ENCODE measurements around the gene PPFIA4. TPM values are rescaled to one million over a fixed set of nuclear protein-coding genes. Genes with fewer than 3 reads are reported as not detected.
"Not testable (repeated sequence)": the region's sequence is repeated elsewhere in the genome, so short reads cannot be mapped to it uniquely, and the experiment has no call there.

The PPFIA4 gene
- 5.0 and 5.6 TPM in 2 replicates for total RNA-seq

DNA sequence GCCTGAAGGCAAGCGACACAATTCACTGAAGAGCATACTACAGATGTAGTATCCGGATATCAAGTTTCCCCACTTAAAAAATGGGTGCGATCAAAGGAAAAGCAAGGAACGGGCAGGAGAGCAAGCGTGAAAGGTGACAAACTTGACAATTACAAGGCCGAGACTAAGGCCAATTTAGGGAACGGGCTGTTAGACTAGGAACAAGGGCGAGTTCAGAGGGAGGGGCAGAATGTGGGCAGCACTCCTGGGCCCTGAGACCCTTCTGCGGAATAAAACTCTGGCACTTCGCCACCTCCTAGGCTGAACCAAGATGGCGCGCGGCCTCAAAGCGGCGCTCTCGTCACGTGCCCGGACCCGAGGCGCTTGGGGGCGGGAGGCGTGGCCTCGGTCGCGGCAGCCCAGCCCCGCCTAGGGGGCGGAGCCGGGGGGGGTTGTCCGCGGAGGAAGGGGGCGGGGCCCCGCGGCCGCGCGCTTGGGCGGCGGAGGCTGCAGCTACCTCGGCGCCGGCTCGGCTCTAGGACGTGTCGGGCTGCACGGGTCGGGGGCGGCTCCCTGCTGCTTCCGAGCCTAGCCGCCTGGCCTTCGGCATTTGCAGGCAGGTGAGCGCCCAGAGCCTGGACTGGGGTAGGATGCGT lies at the start of gene PPFIA4:
Gene PPFIA4 (plus strand): TSS at position 461 of the 635 bp plus-strand sequence. CDS start 12,518 bp downstream, outside the sequence.
- intact Hi-C loops (cut with micrococcal nuclease), result loop anchor here (1.0 to 10.0 kb wide), 5 partner anchors 19 to 299 kb away; partner anchors contain the start of genes ADIPOR1, CYB5R1, RABIF and TMEM183A

DNA sequence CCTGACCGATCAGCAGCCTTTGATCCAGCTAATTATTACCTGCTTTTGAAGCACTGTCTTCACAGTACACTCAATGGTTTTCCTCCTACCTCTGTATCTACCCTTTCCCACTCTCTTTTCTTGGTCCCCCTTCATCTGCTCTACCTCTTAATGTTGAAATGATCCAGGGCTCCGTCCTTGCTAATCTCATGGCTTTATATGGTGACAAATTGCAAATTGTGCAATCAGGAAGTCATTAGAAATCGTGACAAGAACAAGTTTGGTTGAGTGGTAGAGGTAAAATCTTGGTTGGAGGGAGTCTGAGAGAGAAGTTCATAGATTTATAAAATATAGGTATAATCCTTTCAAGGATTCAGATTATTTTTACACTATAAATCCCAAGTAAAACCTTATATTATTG lies 49.7 kb upstream of the PPFIA4 start:
- intact Hi-C loops (cut with micrococcal nuclease), result no loop called here

DNA sequence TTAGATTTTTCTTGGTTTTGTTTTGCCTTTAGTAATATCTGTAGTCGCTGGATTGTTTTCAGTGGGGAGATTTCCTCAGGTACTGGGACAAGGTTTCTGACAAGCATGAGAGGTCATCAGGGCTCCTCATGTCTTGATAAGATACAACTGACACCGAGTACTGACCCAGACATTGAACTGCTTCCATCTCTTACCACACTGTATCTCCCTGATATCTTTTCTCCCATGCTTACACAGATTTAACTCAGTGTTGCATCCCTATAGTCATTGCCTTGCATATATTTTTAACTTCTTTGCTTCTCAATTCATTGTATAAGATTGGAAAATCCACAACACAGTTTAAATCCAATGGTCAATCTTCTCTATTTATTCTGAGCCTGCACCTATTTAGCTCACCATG lies 46.8 kb upstream of the PPFIA4 start:
- intact Hi-C loops (cut with micrococcal nuclease), result no loop called here

DNA sequence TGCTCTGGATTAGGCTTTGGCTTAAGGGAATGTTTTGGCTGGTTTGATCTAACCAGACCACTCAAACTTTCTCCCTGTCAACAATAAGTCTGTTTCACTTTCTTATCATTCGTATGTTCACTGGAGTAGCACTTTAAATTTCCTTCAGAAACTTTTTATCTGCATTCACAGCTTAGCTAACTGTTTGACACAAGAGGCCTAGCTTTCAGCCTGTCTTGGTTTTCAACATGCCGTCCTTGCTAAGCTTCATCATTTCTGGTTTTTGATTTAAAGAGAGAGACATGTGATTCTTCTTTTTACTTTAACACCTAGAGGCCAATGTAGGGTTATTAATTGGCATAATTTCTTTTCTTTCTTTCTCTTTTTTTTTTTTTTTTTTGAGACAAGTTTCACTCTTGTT lies 44.4 kb upstream of the PPFIA4 start:
- intact Hi-C loops (cut with micrococcal nuclease), result no loop called here

DNA sequence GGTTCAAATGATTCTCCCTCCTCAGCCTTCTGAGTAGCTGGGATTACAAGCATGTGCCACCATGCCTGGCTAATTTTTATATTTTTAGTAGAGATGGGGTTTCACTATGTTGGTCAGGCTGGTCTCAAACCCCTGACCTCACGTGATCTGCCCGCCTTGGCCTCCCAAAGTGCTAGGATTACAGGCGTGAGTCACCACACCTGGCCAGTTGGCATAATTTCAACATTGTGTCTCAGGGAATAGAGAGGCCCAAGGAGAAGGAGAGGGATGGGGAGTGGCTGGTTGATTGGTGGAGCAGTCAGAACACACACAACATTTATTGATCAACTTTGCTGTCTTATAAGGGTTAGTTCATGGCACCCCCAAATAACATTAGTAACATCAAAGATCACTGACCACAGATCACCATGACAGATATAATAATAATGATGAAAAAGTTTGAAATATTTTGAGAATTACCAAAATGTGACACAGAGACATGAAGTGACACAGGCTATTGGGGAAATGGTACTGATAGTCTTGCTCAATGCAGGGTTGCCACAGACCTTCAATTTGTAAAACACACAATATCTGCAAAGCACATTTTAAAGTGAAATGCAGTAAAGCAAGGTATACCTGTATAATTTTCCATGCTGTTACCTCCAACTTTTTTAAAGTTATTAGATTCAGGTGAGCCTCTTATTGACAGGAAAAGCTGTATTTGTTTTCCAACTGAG lies 43.4 kb upstream of the PPFIA4 start:
- intact Hi-C loops (cut with micrococcal nuclease), result no loop called here

DNA sequence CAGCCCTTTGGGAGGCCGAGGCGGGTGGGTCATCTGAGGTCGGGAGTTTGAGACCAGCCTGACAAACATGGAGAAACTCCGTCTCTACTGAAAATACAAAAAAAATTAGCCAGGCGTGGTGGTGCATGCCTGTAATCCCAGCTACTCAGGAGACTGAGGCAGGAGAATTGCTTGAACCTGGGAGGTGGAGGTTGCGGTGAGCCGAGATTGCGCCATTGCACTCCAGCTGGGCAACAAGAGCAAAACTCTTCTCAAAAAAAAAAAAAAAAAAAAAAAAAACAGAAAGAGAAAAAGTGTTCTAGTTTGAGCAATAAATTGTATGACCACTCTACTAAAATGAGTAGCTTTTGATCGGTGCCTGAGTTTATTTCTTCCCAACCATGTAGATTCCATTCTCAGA lies 40.2 kb upstream of the PPFIA4 start:
- intact Hi-C loops (cut with micrococcal nuclease), result not testable (repeated sequence)

DNA sequence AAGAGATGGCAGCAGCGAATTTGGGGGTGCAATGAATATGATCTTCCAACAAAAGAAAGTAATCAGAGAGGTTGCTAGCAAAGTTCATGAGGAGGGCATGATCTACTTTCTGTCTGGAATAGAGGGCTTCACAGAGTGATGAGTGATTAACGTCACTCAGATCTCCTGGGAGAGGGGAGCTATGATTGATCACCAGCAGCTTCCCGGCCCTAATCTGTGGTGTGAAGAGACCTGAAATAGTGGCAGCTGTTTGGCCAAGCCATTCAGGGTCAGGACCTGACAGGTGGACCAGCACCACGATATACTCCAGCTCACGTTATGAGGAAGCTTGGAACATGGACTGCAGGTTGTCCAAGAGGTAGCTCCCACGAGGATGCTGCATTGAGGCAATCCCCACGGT lies 39.0 kb upstream of the PPFIA4 start:
- intact Hi-C loops (cut with micrococcal nuclease), result no loop called here

DNA sequence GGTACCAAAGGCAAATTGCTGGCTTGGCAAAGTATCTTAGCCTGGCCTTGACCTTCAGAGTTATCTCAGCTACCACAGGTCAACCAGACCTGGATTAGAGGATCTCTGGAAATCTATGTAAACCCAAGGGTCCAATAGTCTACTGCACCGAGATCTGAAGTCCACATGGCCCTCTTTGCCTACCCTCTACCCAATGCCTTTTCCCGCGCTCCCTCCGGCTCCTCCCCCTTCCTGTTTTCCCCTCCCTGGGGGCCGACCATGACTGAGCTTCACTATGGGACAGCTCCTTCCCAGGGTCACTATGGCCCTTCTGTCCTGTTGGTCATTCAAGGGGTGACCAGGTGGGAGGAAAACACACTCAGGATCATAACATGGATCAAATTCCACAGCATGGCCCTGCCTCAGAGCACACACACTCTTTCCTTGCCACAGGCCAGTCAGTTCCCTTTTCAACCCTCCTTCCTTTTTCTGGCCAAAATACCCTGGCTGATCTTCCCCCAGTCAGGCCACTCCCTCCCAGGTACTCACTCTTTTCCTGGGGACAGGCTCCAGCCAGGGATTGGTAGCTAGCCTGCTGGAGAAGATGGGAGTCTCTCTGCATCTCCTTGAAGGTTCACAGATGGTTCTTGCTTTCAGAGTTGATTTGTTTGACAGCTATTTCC lies 38.2 kb upstream of the PPFIA4 start:
- intact Hi-C loops (cut with micrococcal nuclease), result no loop called here

DNA sequence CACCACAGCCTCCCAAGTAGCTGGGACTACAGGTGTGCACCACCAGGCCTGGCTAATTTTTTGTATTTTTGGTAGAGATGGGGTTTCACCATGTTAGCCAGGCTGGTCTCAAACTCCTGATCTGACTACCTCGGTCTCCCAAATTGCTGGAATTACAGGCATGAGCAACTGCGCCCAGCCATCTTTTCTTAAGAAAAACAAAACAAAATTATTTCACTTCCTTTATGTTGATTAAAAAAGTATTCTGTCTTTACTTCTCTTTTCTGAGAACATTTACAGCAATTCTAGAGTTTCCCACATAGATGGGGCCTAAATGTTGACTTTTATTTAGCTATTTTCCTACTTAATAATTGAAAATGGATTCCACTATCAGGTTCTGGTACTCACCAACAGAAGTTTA lies 36.4 kb upstream of the PPFIA4 start:
- intact Hi-C loops (cut with micrococcal nuclease), result no loop called here

DNA sequence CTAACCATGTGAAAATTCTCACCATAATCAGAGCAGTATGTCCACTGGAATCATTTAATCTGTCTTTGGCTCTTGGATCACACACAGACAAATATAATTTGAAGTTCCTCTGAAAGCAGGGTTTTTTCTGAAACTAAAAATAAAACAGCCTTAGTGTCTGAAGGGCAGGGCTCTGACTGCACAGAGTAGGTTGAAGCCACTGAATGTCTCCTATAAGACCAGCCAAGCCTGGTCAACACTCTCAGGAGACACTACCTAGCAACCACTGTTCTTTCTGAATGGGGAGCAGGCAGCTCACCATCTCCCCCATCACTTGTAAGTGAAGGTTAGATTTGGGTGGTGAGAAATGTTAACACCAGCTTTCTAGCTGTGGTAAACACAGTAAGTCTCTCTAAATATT lies 35.2 kb upstream of the PPFIA4 start:
- intact Hi-C loops (cut with micrococcal nuclease), result no loop called here

DNA sequence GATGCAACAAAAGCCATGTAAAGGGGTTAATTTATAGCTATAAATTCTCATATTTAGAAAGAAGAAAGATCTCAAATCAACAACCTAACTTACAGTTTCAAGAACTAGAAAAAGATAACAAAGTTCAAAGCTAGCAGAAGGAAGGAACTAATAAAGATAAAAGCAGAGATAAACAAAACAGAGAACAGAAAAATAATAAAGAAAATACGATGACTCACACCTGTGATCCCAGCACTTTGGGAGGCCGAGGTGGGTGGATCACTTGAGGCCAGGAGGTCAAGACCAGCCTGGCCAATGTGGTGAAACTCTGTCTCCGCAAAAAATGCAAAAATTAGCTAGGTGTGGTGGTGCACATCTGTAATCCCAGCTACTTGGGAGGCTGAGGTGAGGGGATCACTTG lies 31.5 kb upstream of the PPFIA4 start:
- intact Hi-C loops (cut with micrococcal nuclease), result no loop called here

DNA sequence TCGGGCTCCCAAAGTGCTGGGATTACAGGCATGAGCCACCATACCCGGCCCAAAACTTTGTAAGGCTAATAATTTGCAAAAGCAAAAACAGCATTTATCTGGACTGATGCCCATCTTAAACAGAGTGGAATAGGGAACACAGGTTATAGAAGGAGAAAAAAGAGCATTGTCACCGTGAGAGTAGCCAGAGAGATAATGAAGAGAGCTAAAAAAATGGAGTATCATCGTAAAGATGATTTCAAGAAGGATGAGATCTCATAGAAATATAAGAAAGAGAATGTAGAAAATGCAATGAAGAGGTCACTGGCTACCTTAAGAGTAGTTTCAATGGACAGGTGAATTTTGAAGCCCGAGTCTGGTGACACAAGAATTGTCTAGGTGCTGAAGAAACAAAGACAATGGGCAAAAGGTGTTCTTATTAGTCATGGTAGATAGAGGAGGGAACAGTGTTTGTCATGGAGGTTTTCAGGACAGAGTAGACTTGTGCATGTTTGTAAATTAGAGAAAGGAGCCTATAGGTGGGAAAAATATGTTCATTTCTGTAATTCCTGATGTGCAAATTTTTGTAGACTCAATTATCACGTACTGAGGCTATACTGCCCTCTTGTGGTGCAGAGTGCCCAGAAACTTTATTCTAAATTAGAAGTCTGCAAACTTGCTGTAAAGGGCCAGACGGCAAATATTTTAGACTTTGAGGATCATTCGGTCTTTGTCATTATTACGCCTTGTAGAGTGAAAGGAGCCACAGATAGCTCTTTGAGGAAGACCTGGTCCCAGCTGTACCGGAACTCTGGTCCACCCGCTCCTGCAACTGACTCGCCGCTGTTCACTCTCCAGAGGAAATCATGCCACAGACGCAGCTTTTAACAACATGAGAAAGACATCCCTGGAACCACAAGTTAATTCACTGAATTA lies 27.2 kb upstream of the PPFIA4 start:
- intact Hi-C loops (cut with micrococcal nuclease), result loop anchor here (1.0 to 2.0 kb wide), 4 partner anchors 30 to 248 kb away; partner anchors contain the start of gene RABIF

DNA sequence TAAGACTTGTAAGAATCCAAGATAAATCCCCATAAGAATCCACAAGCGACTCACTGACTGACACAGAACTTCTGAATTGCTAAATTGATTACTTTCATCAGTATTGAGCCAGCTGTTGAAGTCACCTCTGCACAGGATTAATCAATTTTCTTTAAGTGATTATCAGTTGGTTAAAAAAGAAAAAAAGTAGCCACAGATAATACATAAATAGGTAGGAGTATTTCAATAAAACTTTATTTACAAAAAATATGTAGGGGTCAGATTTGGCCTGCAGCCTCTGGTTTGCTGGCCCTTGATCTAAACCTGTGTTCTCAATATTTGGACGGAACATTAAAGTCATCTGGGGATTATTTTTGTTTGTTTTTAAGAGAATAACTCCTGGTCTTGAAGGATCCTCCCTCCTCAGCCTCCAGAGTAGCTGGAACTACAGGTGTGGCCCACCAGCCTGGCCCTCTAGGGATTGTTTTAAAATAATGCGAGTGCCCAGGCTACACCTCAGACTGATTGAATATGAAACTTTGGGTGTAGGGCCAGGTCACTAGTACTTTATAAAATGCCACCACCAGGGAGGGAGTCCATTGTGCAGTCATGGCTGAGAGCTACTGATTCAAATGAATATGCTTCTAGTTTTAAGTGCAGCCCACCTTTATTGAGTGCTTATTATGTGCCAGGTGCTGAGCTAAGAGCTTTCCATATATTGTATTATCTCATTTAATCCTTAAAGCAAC lies 25.9 kb upstream of the PPFIA4 start:
- intact Hi-C loops (cut with micrococcal nuclease), result loop anchor here (10.0 kb wide), 1 partner anchor 836 kb away; the partner anchor contains the start of gene PTPN7

DNA sequence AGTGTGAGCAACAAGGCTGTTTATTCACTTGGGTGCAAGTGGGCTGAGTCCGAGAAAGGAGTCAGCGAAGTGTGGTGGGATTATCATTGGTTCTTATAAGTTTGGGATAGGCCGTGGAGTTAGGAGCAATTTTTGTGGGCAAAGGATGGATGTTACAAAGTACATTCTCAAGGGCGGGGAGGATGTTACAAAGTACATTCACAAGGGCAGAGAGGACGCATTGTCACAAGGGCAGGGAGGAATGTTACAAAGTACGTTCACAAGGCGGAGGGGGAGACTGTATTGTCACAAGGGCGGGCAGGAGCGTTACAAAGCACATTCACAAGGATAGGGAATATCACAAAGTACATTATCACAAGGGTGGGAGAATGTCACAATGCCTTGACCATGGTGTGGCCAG lies 24.3 kb upstream of the PPFIA4 start:
- intact Hi-C loops (cut with micrococcal nuclease), result loop anchor here (10.0 kb wide), 1 partner anchor 837 kb away; the partner anchor contains the start of gene PTPN7

DNA sequence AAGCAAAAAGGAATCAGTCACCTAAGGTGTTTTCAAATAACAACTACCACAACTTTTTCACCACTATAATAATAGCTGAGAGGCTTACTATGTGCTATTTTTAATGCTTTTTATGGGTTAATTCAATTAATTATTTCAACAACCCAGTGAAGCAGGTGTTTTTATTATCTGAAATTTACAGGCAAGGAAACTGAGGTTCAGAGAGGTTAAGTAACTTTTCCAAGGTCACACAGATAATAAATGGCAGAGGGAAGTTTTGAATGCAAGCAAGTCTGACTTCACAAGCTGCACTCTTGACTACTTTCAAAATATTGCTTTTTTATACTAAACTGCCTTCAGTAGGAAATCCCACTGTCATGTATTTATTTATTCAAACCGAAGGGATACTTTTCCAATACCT lies 23.3 kb upstream of the PPFIA4 start:
- intact Hi-C loops (cut with micrococcal nuclease), result loop anchor here (10.0 kb wide), 1 partner anchor 838 kb away; the partner anchor contains the start of gene PTPN7

DNA sequence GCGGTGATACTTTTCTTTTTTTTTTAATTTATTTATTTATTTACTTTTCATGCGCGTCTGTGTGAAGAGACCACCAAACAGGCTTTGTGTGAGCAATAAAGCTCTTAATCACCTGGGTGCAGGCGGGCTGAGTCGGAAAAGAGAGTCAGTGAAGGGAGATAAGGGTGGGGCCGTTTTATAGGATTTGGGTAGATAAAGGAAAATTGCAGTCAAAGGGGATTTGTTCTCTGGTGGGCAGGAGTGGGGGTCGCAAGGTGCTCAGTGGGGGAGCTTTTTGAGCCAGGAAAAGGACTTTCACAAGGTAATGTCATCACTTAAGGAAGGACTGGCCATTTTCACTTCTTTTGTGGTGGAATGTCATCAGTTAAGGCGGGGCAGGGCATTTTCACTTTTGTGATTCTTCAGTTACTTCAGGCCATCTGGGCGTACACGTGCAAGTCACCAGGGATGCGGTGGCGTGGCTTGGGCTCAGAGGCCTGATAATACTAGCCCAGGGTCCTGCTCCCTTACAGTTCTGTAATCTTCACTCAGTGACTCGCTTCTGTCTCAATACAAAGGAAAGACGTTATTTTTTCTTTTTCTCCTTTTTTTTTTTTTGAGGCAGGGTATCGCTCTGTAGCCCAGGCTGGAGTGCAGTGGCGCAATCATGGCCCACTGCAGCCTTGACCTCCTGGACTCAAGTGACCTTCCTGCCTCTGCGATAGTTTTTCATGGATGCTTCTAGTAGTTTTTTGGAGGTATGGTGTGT lies 20.7 kb upstream of the PPFIA4 start:
- intact Hi-C loops (cut with micrococcal nuclease), result loop anchor here (2.0 to 10.0 kb wide), 4 partner anchors 47 to 841 kb away; partner anchors contain the start of genes ADIPOR1, PCAT6, PPP1R12B and PTPN7

DNA sequence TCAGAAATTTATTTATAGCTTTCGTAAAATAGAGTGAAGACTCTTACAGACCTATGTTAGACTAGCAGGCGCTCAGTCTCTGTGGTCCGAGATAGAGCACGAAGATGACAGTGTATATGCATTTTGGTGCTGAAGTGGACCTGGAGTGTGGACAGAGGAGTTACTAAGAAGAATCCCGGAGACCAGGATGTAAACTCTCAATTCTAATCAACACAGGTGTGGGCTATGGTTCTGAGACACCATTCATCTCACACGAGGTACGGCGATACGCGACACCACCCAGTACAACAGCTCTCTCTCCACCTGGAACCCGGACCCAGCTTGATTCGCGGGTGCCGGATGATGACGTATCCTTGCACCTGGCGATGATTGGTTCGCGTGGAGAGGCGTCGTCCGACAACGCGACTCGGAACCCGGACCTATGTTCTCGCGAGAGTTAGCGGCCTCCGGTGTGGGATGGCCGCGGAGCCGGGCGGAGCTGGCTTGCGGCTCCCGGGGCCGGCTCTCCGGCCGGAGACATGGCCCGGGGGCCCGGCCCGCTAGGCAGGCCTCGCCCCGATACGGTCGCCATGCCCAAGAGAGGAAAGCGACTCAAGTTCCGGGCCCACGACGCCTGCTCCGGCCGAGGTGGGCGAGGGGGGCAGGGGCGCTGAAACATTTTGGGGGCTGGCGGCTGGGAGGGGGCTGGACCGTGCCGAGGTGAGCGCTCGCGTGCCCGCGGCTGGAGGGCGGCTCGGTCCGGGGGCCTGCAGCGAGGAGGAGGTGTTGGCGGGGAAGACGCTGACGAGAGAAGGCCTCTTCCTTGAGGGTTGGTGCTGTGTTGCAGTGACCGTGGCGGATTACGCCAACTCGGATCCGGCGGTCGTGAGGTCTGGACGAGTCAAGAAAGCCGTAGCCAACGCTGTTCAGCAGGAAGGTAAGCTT lies 19.1 kb upstream of the PPFIA4 start, which contains the start of gene TMEM183A:
Gene TMEM183A (plus strand): TSS at position 427 of the 924 bp plus-strand sequence. CDS start 92 bp downstream, at position 519.
- intact Hi-C loops (cut with micrococcal nuclease), result loop anchor here (1.0 to 10.0 kb wide), 7 partner anchors 19 to 842 kb away; partner anchors contain the start of genes ADIPOR1, KLHL12, PCAT6 and PPFIA4

DNA sequence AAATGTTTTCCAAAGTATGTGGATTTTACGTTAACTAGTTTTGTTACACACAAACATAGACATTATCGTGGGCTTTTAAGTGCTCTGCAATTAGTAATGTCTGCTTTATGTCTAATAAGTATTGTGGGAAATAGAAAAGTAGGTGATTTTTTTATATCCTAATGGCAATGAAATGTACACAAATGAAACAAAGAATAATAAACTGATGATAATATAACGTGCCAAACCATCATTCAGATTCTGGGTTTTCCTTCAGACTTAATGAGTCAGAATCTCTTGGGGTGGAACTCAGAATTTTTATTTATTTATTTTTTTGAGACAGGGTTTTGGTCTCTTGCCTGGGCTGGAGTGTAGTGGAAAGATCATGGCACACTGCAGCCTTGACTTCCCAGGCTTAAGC lies 17.1 kb upstream of the PPFIA4 start:
- intact Hi-C loops (cut with micrococcal nuclease), result loop anchor here (10.0 kb wide), 1 partner anchor 844 kb away; the partner anchor contains the start of gene PTPN7
